ENCODE results near the gene SLC26A6.

Gene SLC26A6

GRCh38 chr3:48587686-48588085 is 47.6 kb downstream of the SLC26A6 start:
- no peak overlapping the region for H3K4me3 ChIP-seq (ENCODE audit: low read length)
- TF ChIP-seq, protein P1, sequence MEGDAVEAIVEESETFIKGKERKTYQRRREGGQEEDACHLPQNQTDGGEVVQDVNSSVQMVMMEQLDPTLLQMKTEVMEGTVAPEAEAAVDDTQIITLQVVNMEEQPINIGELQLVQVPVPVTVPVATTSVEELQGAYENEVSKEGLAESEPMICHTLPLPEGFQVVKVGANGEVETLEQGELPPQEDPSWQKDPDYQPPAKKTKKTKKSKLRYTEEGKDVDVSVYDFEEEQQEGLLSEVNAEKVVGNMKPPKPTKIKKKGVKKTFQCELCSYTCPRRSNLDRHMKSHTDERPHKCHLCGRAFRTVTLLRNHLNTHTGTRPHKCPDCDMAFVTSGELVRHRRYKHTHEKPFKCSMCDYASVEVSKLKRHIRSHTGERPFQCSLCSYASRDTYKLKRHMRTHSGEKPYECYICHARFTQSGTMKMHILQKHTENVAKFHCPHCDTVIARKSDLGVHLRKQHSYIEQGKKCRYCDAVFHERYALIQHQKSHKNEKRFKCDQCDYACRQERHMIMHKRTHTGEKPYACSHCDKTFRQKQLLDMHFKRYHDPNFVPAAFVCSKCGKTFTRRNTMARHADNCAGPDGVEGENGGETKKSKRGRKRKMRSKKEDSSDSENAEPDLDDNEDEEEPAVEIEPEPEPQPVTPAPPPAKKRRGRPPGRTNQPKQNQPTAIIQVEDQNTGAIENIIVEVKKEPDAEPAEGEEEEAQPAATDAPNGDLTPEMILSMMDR (conservative IDR thresholded peaks at IDR 0.05; ENCODE audit: low read length): no peak
- DNase-seq (ENCODE audit: low read depth): no peak

GRCh38 chr3:48585411-48585810 is 49.9 kb downstream of the SLC26A6 start:
- no peak overlapping the region for H3K4me3 ChIP-seq (ENCODE audit: low read length)
- no peak for DNase-seq (ENCODE audit: low read depth)
- TF ChIP-seq, protein P1 (conservative IDR thresholded peaks at IDR 0.05; ENCODE audit: low read length): no peak

GRCh38 chr3:48584836-48585235 is 50.4 kb downstream of the SLC26A6 start:
- no peak overlapping the region for H3K4me3 ChIP-seq (ENCODE audit: low read length)
- TF ChIP-seq, protein P1 (conservative IDR thresholded peaks at IDR 0.05; ENCODE audit: low read length): no peak

DNA sequence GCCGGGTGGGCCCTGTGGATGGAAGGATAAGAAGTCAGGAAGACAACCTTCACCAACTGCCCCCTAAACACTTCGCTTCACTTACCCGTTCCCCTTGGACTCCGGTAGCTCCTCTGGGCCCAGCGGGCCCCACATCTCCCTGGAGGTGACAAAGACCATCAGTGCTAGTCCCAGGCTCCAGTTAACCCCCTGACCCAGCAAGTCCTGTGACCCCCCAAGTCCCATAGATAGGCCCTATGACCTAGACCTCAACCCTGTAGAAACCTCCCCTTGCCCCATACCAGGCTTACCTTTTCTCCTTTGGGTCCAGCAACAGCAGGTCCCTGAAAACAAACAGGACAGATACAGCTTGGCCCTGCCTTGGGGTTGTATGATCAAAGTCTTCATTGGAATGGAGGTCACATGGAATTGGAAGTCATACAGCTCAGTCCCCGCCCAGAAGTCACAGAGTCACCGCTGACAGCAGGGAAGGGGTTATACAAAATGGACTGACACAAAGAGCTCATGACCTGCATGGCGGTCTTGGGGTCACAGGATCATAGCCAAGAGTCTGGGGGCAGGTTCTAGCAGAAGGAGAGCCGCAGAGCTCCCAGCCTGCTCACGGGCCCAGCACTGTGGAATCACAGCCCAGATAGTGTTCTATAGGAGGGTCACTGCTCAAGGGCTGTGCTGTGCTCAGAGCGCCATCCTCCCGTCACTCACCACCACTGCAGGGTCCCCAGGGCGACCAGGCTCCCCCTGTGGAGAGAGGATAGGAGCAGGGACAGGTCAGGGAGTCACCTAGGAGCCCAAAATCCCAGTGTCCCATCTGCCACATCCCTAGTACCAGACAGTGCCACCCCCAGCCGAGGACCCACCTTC is 53.4 kb downstream of the SLC26A6 start:
- TF ChIP-seq, protein P1 (conservative IDR thresholded peaks at IDR 0.05; ENCODE audit: low read length): no peak
- no peak for DNase-seq (ENCODE audit: low read depth)
- H3K4me3 ChIP-seq (ENCODE audit: low read length): no peak overlapping the region

More at GRCh38 chr3:48584836-48585235, 50.4 kb downstream of the SLC26A6 start:
- DNase-seq (ENCODE audit: low read depth): no peak

GRCh38 chr3:48576647-48577046 is 58.6 kb downstream of the SLC26A6 start:
- TF ChIP-seq, protein P1 (conservative IDR thresholded peaks at IDR 0.05; ENCODE audit: low read length): no peak
- no peak for DNase-seq (ENCODE audit: low read depth)
- no peak overlapping the region for H3K4me3 ChIP-seq (ENCODE audit: low read length)

All from AG10803 (cell line).